Gastroesophageal sphincter (tissue), 4 donors: ENCODE data around the gene DAND5. TPM values are rescaled to one million over a fixed set of nuclear protein-coding genes. Genes with fewer than 3 reads are reported as not detected.

Experiments
- ATAC-seq: fragments of 150-250 bp; one replicate; pipeline ENCODE4 v1.9.1; 2016; ENCODE audit warnings: mild to moderate bottlenecking, moderate library complexity
- H3K27ac ChIP-seq, 4 donors: fragments of 200-600 bp; sonication (generic) in 3 of 4; 1 replicate in 3 of 4; 2 replicates in 1 of 4; pipeline ENCODE4 v1.5.1; 2016 to 2019
- H3K27me3 ChIP-seq: fragments of 200-600 bp; sonication (generic); one replicate; pipeline ENCODE4 v1.5.1; 2019
- H3K36me3 ChIP-seq, 2 donors: fragments of 200-600 bp; sonication (generic); one replicate each; pipeline ENCODE4 v1.5.1; 2019; ENCODE audit warnings: control low read depth in 1 of 2
- H3K4me1 ChIP-seq, 3 donors: fragments of 200-600 bp; sonication (generic); 1 replicate in 2 of 3; 2 replicates in 1 of 3; pipeline ENCODE4 v1.5.1; 2016 to 2019; ENCODE audit warnings: control low read depth in 2 of 3
- H3K4me3 ChIP-seq, 2 donors: fragments of 200-600 bp; sonication (generic); one replicate each; pipeline ENCODE4 v1.5.1; 2019; ENCODE audit warnings: mild to moderate bottlenecking in 1 of 2, moderate library complexity in 1 of 2
- H3K9me3 ChIP-seq, 3 donors: fragments of 200-600 bp; sonication (generic); one replicate each; pipeline ENCODE4 v1.5.1; 2017 to 2019; ENCODE audit warnings: control low read depth in 2 of 3
- EP300 ChIP-seq: sonication (generic); formaldehyde crosslinking; IDR thresholded peaks from one replicate; pipeline ENCODE4 v1.6.1; 2017; ENCODE audit warnings: antibody characterized with exemption, mild to moderate bottlenecking
- POLR2A ChIP-seq, 2 donors: fragments of 450-650 bp; IDR thresholded peaks; one replicate each; pipeline ENCODE4 v1.6.1; 2017; ENCODE audit warnings: antibody characterized with exemption in 2 of 2, mild to moderate bottlenecking in 2 of 2, moderate library complexity in 1 of 2
- POLR2AphosphoS5 ChIP-seq: sonication (generic); formaldehyde crosslinking; IDR thresholded peaks from one replicate; pipeline ENCODE4 v1.6.1; 2017; ENCODE audit warnings: antibody characterized with exemption
- WGBS, 2 donors: methylation state at CpG; one replicate each; pipeline ENCODE4 v1.1.5; 2018; ENCODE audit warnings: low coverage in 1 of 2; 5-methylcytosine and 5-hydroxymethylcytosine counted together
- total RNA-seq, 4 donors: library from RNA; depleted of rRNA; stranded (reverse); fragments of >200 nt; gene quantifications; one replicate each; pipeline ENCODE4 v1.1.0, GENCODE V29; 2016
- TF ChIP-seq, protein P1 (sequence below), 4 experiments: fragments of 200-600 bp in 2 of 4; fragments of 450-650 bp in 2 of 4; sonication (generic) in 1 of 4; IDR thresholded peaks; one replicate each; pipeline ENCODE4 v1.5.1; 2017 to 2019; ENCODE audit warnings: antibody characterized with exemption in 4 of 4, mild to moderate bottlenecking in 2 of 4, moderate library complexity in 2 of 4

DAND5 gene
- total RNA-seq, 4 donors from 2014 or later: 0.35 TPM; not detected in 3

- Histone ChIP-seq H3K9me3 (no peaks in the 10 kb centered on the region), H3K27me3 (no peaks in the 10 kb centered on the region), H3K4me1 (peaks cover 0 to 97% (median 55%) of the 10 kb centered on the region in 3 donors), H3K4me3 (peak overlapping the region in 1 of 2 donors; percentile 54), H3K27ac (peak overlapping the region; percentile 92 to 98 (median 94)), H3K36me3 (peaks cover 0 to 5% of the 10 kb centered on the region in 2 donors)
- WGBS, 2 donors: 45% methylated on average over 5 of the region's 19 CpGs; no CpG with 5 or more reads in 1 of the 2 donors
- ATAC-seq: no peak
- TF ChIP-seq POLR2A (IDR thresholded peaks at IDR 0.05): no peak
- TF ChIP-seq, protein P1, sequence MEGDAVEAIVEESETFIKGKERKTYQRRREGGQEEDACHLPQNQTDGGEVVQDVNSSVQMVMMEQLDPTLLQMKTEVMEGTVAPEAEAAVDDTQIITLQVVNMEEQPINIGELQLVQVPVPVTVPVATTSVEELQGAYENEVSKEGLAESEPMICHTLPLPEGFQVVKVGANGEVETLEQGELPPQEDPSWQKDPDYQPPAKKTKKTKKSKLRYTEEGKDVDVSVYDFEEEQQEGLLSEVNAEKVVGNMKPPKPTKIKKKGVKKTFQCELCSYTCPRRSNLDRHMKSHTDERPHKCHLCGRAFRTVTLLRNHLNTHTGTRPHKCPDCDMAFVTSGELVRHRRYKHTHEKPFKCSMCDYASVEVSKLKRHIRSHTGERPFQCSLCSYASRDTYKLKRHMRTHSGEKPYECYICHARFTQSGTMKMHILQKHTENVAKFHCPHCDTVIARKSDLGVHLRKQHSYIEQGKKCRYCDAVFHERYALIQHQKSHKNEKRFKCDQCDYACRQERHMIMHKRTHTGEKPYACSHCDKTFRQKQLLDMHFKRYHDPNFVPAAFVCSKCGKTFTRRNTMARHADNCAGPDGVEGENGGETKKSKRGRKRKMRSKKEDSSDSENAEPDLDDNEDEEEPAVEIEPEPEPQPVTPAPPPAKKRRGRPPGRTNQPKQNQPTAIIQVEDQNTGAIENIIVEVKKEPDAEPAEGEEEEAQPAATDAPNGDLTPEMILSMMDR (IDR thresholded peaks at IDR 0.05): no peak
- TF ChIP-seq EP300: no peak
- no peak for TF ChIP-seq POLR2AphosphoS5
Observed at GRCh38 chr19:13001166-13001501, 31.8 kb downstream of the DAND5 start.

DNA sequence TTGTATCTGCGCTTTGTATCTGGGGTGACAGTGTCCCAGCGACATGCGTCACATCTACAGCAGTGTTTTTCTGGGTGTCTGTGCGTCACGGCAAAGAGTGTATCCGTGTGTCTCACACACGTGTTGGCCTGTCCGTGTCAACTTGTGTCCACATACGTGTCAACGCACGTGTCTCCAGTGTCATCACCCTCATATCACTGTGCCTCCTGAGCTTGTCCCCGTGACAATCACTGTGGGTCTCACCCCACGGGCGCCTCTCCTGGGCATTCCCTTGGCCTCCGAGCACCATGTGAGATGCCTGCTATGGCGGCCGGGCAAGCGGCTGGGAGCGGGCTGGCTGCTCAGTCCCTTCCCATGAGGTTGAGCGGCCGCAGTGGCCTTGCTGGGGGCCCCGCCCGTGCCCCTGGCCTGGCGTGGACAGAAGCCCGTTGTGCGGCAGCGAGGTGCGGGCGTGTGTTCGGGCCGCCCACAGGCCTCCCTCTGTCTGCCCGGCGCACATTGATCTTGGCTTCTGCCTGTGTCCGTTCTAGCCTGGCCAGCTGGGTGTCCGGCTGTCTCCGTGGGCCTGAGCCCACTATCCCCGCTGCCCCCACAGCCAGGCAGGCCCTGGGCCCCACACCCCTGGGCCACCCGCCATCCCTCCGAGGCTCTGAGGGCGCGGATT is 32.3 kb downstream of the DAND5 start:
- no peaks in the 10 kb centered on the region for H3K9me3 ChIP-seq
- H3K4me1 ChIP-seq: peaks cover 0 to 100% (median 60%) of the 10 kb centered on the region in 3 donors
- WGBS, 2 donors: 0 to 28% methylated on average over 1 to 9 of the region's 41 CpGs
- TF ChIP-seq POLR2A (IDR thresholded peaks at IDR 0.05): no peak
- no peak for TF ChIP-seq EP300
- TF ChIP-seq, protein P1 (IDR thresholded peaks at IDR 0.05): no peak
- no peak for TF ChIP-seq POLR2AphosphoS5
- H3K4me3 ChIP-seq: peak overlapping the region; percentile 34 to 54
- H3K36me3 ChIP-seq: peaks cover 0 to 5% of the 10 kb centered on the region in 2 donors
- H3K27ac ChIP-seq: peak overlapping the region; percentile 92 to 98 (median 94)
- peak; percentile 31 for ATAC-seq
- H3K27me3 ChIP-seq: no peaks in the 10 kb centered on the region

DNA sequence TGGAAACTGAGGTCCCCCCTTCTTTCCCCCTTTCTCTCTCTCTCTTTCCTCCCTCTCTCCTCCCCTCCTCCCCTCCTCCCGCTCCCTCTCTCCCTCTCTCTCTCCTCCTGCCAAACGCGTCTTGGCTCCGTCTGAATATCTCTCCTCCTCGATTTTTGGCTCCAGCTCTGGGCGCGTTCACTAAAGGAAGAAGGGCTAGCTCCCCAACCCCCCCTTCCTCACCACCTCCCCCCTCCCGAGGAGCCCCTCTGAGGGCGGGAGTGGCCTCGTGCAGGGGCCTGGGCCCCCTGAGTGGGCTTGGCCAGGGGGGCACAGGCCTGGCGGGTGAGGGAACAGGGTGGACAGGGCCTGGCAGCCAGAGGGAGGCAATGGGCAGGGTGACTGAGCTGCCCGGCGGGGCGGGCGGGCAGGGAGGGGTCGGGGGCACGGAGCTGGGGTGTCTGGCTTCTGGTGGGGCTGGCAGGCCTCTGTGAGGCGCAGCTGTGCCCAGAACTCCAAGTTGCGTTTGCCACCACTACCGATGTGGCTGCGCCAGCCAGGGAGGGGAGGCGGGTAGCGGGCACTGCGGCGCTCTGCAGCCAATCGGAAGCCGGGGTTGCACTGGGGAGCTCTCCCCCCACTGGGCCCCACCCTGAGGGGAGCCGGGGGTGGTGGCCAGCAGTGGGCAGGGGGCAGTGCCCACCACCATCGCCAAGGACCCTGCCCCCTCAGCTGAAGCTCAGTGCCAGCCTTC is 33.0 kb downstream of the DAND5 start:
- TF ChIP-seq POLR2A (IDR thresholded peaks at IDR 0.05) (peak; percentile 12 to 24), POLR2AphosphoS5 (peak; percentile 8), EP300 (no peak)
- TF ChIP-seq, protein P1 (IDR thresholded peaks at IDR 0.05): peak in 1 of 4 experiments; percentile 69
- Histone ChIP-seq H3K4me1 (peaks cover 0 to 100% (median 62%) of the 10 kb centered on the region in 3 donors), H3K9me3 (no peaks in the 10 kb centered on the region), H3K36me3 (peaks cover 0 to 5% of the 10 kb centered on the region in 2 donors), H3K27ac (peak overlapping the region; percentile 92 to 98 (median 94)), H3K27me3 (no peaks in the 10 kb centered on the region), H3K4me3 (peak overlapping the region; percentile 34 to 54)
- 27% methylated on average over 5 of the region's 29 CpGs; no CpG with 5 or more reads in 1 of the 2 donors for WGBS, 2 donors
- ATAC-seq: peak; percentile 76

DNA sequence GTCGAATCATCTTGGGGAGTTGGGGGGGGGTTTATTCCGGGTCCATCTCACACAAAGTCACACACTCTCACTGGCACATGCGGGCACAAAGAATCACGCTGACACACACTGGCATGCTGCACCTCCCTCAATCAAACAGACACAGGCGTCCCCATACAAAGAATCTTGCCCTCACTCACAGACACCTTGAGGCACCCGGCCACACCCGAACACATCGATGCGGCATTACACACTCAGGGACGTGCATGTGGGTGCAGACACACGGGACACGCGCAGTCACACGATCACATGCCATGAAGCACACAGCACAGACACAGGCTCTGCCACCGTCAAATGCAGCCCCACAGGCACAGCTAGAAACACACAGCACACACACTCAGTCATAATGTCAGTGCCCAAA is 33.7 kb downstream of the DAND5 start:
- no peak for ATAC-seq
- H3K27ac ChIP-seq: peak overlapping the region; percentile 92 to 98 (median 94)
- peaks cover 0 to 5% of the 10 kb centered on the region in 2 donors for H3K36me3 ChIP-seq
- peak overlapping the region; percentile 34 to 54 for H3K4me3 ChIP-seq
- WGBS, 2 donors: 53% methylated on average over 4 of the region's 15 CpGs; no CpG with 5 or more reads in 1 of the 2 donors
- peaks cover 2 to 100% (median 60%) of the 10 kb centered on the region in 3 donors for H3K4me1 ChIP-seq
- no peaks in the 10 kb centered on the region for H3K9me3 ChIP-seq
- no peak for TF ChIP-seq POLR2AphosphoS5
- TF ChIP-seq POLR2A (IDR thresholded peaks at IDR 0.05): no peak
- TF ChIP-seq, protein P1 (IDR thresholded peaks at IDR 0.05): no peak
- no peaks in the 10 kb centered on the region for H3K27me3 ChIP-seq
